Dermis blood vessel endothelial cell (primary cell): ENCODE results near the gene HOXA9. TPM values are rescaled to one million over a fixed set of nuclear protein-coding genes. Genes with fewer than 3 reads are reported as not detected.

Source experiments
- DNase-seq: peaks from one replicate; pipeline ENCODE4 v3.0.0; 2010
- total RNA-seq: library from RNA; depleted of rRNA; stranded (reverse); fragments of >200 nt; gene quantifications from 2 replicates; pipeline ENCODE4 v1.2.3, GENCODE V29; 2014

The HOXA9 gene
- total RNA-seq, 1 donor from 2014 or later, result 9.0 TPM

DNA sequence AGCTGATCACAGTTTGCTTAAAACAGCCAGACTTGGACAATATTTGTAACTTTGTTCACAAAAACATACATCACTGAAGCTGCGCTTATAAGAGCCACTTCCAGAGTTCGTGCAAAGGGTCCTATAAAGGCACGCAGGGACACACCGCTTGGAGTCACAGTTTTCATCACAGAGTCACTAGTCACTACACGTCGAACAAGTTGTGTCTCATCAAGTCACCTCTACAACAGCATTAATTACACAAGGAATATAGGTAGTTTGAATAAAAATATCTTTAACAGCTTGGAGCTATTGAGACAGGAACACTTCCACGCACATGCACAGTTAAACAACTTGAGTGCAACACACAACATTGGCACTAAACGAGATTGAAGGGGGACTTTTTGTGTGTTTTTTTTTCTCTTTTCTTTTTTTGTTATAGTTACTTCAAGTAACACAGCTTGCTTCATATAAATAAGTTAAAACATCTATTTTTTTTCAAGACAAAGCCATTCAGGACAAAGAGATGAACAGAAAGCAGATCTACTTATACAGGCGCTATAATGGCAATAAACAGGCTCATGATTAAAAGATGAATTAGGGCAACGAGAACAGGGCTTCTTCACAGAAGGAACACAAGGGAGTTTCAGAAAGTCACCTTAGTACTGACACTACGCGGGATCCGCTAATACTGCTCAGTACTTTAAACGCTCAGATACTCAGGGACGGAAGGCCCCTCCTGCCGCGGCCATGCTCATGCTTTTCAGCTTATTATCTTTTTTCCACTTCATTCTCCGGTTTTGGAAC is 24.0 kb downstream of the HOXA9 start:
- DNase-seq, result no peak

DNA sequence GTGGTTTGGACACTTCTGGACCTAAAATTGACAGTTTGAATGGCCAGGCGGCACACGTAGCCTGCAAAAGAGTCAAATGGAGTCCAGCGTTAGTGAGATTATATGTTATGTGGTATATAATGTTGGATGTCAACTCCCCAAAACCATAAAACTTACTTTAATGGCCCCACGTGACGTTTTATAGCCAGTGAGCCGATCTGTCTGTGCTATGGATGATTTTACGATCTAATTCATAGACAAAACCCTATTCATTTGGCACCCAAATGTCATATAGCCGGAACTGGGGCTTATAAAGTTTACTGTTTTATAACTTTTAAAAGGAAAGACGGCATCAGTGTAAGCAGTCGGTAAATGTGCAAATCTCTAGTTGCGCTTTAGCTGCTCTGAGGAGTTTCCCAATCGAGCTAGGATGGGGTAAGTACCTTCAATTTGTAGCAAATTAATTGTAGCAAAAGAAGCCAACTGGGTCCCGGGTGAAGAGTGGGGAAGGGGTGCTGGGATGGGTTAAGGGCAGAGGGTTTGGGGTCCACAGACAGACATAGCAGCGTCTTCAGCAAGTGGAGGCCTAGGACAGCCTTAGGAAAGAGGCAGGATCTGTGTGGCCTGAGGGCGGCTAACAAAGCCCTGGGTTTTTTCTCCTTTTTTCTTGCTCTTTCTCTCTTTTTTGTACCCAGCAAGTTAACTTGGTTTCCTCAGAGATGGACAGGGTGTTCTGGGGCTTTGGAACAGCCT is 25.0 kb downstream of the HOXA9 start:
- no peak for DNase-seq

DNA sequence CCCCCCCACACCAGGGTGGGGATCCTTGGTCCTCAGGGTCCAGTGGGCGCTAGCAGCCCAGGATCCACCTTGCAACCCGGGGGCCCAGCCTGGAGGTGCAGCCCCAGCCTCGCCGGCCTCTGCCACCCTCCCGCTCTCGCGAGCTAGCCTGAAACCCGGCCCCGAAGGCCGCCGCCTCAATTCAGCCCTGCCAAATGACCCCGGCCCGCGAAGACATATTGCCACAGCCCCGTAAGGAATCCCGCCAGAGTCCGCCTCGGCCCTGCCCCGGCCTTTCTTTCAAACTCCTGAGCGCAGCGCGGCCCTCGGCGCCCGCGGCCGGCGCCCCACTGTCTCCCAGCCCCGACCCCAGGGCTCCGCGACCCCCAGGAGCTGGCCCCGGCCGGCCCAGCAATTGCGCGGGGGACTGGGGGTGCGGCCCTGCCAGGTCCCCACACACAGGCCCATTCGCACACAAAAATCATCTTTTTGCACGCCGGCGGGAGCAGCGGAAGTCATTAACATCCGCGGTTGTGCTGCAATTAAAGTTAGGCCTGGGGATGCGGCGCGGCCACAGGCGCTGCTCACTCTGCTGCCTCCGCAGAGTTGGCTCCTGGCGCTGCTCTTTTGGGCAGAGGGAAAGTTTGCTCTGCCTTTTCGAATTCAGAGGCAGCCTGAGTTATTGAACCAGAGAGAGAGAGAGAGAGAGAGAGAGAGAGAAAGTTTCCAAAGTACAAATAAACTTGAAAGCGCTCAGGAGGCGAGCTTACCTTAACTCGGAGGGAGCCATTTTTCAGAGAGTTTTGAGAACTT is 25.8 kb downstream of the HOXA9 start:
- no peak for DNase-seq

DNA sequence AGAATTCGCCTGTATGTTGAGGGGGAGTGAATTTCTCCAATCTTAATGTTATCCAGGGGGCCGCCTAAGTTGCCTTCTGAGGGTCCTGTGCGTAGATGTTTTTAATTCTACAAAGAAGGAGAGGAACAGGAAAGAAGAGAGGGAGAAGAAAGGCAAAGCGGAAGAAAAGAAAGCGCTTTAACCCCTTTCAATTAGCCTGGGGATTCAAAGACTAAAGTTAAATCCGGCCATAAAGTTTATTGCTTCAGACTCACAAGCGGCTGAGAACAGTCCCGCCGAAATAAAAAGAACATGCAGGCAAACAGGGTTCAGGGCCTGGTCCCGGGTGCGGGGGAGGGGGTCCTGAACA is 26.4 kb downstream of the HOXA9 start:
- no peak for DNase-seq

DNA sequence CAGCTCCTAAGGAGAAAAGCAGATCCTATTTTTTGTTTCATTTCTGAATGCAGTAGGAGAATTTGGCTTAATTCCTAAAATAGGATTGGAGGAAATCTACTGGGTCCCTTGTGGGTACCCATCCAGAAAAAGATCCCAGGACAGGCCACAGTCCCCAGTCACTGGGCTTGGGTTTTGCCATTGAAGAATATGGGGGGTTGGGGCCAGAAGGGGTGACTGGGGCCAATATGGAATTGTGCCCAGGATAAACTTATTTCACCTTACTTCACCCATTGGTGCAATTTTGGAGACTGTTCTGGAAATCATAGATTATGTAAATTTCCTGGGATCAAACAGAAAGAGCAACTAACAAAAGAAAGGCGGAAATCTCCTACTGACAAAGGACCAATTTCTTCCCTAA is 26.9 kb downstream of the HOXA9 start:
- DNase-seq, result no peak

DNA sequence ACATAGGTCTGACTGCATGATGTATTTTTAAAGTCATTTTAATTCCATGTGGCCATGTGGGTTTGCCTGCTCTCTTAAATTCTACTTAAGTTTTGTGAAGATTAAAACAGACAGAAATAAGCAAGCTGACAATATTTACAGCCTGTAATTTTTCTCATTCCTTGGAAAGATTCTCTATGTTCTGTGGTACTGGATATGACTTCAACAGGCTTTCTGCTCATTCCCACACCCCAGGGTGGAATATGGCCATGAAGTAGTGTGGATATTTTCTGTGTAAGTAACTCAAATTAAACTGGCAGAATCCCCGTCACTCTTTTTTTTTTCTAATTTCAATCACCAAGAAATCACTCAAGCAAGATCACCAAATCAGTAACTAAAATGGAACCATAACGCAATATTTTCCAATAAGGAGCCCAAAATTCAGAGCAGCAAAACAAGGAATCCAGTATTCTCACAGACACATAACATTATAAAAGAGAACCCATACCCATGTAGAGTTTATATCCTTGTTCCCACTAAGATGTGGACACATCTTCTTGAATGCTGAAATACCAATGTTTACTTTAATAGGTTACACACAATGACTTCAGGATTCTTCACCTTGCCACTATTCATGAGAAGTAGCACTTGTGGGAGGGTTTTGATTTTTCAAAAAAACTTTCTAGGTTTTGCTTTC is 27.6 kb downstream of the HOXA9 start:
- no peak for DNase-seq

DNA sequence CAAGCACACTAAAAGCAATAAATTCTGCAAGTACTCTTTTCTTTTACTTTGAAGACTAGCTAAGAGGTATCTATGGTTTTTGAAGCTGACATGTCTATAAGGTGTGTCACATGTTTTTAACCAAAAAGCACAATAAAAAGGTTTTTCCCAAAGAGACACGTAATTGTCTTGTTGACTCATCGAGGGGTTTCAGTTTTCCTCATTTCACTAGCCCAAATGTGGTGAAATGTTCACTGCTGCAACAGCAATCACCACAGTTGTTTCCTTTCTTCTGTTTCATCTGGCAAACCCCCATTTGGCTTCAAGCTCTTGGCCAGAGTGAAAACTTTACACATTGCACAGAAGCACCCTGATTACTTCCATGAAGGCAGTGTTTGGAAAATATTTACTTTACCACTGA is 30.9 kb downstream of the HOXA9 start:
- DNase-seq, result peak; percentile 59

DNA sequence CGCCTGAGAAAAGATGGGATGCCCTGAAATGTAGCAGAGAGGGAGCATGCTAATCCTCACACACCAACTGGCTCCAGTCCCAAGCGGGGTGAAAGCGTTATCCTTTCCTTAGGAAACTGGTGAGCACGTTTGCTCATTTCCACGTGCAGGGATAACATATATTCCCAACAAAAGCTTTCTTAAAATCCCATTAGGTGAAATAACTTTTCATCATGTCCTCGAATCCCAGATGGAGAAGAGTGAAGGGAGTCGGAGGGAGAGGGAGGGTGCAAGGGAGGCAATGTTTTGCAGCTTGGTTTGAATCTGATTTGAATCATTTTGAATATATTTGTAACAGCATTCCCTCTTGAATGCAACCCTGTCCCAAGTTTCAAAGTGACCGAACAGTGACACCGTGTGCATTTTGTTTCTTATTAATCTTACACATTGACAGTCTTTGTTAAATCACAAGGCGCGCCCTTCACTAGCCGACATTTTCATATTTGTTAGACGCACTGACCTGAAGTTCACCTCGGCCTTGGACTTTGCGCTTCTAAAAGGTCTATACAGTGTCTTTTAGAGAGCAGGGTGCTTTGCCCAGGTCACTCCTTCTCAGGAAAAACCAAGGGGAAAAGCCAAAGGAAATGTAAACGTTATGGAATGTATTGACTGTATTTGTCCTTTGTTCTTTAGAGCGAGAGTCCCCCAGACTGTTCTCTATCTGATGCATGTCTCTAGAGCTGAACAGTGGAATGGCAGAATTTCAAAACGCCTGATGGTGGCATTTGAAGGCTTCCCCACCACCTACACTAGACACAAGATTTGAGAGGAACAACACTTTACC is 31.7 kb downstream of the HOXA9 start:
- DNase-seq, result peak; percentile 37

DNA sequence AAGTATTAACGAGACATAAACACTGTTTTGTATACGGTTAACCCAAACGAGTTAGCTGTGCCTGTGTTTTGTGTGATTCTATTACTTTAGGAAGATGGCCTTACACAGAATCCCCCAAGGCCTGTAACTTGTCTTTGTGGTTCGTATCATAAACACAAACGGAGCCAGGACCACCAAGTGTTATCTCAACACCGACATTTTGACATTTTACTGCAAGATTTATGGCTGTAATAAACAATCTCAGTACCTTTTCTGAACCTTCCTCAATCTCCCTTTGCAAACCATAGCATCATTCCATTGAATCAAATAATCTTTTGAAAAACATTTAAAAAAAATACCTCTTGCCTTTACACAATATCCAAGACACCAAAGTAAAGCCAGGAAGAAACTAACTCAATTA is 32.4 kb downstream of the HOXA9 start:
- DNase-seq, result no peak

DNA sequence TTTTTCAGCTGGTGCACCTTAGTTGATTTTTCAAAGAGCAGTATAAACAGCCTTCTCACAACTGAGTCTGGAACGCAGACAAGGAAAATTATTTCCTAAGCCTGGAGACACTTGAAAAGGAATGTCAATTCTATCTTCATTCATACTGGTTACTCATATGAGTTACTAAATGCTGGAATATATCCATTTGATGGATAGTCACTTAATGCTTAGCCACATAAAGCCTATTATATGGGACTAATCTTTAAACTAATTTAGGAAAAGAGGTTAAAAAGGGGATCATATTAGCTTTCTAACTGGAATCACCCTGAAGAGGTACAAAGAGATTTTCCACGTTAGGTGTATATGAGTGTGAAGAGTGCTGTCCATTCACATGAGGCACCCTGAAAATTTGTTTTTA is 33.1 kb downstream of the HOXA9 start:
- DNase-seq, result no peak

DNA sequence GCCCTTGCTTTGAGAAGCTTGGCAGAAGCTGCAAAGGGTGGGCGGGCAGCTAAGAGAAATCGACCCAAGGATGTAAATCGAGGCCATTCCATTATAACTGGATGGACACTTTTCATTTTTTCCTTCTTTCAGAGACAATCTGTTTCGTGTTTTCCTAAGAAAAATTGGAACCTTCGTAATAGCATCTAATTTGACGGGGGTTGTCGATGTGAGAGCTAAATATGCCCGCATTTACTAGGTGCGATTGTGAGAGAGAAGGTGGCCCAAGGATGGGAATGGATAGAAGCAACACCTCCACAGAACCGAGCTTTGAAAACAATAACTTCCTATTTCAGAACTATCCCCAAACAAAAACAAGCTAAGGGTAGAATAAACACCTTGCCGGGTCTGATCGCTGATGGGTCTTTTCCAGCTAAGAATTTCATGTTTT is 33.9 kb downstream of the HOXA9 start:
- no peak for DNase-seq

DNA sequence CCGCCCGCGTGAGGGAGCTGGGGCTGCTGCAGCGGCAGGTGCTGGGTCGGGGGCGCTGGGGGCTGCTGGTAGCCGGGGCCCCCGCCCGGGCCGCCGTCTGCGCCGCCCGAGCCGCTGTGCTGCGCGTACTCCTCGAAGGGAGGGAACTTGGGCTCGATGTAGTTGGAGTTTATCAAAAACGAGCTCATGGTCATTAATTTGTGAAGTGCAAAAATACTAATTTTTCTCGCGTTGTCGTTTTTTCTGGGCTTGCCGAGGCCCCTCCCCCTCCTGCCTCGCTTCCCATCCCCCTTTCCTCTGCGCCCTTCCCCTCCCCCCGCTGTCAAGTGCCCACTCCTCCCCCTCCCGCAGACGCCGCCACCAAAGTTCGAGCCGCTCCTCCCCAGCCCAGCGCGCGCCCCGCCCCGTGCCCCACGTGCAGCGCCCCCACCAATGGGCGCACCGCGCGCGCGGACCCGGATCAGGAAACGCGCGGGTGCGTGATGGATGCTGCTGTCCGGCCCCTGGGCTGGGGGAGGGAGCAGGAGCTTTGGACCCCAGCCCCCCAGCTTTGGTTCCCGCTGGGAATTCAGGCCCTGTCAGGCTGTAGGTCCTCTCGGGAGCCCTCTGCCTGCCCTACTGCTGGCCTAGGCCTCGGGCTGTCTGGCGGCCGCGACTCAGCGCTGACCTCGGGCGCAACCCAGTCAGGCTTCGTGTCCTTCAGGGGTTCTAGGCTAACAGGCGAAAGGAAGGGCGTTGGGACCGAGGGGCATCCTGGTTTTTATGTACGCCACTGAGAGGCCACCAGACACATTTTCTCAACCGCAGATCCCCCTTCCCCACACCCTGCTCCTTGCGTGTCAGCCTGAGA is 34.6 kb downstream of the HOXA9 start, which contains the start of gene HOXA4:
Gene HOXA4 (minus strand): TSS at position 218 of the 850 bp plus-strand sequence. CDS start 24 bp downstream, at position 194.
- peak; percentile 96 for DNase-seq

DNA sequence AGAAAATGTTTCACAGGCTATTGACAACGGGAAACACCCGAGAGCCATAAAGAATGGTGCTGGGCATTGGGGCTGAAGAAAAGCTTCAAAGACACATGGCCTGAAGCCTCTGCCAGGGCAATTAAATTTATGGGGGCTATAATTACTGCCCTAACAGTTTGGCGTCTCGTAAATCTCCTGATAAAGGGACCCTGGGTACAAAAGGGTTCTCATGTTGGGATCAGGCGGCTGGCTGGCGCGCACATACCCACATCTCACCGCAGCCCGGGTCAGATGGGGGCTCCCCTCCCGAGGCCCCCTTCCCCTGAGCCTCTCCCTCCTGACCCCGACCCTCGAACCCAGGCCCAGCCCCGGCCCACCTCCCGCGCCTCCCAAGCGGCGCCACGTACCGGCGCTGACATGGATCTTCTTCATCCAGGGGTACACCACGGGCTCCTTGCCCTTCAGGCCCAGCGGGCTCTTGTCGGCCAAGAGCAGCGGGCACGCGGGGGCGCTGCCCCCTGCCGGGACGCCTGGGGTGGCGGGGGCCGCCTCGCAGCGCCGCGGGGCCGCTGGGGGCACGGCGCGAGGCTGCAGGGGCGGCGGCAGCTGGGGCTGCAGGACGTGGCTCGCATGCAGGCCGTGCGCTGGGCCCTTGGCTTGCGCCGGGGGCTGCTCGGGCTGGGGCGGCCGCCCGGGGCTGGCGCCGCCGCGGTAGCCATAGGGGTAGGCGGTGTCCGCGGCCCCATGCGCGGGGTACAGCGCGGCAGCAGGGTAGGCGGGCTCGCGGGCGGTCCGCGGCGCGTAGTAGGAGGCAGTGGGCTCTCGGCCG is 35.4 kb downstream of the HOXA9 start:
- peak; percentile 80 for DNase-seq

DNA sequence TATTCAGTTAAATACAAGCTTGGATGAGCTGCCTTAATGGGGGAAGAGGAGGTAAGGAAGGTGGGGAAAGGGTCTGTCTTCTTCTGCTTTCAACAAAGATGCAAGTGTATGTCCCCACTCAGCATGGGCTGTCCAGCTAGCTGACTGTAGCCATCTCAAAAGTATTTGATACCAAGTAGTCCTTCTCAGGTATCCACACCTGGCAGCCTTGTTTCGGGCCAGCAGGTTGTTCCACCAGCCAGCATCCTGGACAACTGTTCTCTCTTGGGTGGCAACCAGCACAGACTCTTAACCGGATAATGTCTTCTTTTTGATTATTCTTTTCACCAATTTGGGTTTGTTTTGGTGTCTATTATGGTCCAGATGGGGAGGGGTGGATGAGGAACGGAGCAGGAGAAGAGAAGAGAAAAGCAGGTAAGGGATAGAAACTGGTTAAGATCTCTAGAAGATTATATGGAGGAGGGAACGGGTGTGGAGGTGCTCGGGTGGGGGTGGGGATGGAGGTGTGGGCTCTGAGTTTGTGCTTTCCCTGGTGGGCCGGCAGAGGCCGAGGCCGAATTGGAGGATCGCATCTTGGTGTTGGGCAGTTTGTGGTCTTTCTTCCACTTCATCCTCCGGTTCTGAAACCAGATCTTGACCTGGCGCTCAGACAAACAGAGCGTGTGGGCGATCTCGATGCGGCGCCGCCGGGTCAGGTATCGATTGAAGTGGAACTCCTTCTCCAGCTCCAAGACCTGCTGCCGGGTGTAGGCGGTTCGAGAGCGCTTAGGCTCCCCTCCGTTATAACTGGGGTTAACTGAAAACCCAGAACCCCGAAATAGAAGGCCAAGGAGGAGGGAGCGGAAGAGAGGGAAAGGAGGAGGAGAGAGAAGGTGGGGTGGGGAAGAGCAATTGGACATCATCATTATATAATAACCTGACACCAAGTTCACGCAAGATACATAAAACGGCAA is 36.3 kb downstream of the HOXA9 start:
- no peak for DNase-seq

DNA sequence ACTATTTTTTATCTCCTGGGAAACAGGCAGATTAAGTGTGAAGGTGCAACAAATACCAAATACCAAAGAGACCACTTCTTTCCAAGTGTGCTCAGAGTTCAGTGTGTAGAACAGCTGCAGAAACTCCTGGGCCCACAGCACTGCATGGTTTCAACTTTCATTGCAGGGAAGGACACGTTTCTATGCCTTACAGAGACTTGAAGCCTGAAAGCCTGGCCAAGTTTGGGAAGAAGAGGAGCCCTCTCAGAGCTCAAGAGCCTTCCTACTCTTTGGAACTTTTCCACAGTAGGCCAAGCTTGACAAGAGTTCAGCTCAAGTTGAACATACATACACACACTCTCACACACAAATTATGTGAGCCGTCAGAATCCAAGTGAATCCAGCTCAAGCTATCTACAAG is 37.3 kb downstream of the HOXA9 start:
- DNase-seq, result no peak

DNA sequence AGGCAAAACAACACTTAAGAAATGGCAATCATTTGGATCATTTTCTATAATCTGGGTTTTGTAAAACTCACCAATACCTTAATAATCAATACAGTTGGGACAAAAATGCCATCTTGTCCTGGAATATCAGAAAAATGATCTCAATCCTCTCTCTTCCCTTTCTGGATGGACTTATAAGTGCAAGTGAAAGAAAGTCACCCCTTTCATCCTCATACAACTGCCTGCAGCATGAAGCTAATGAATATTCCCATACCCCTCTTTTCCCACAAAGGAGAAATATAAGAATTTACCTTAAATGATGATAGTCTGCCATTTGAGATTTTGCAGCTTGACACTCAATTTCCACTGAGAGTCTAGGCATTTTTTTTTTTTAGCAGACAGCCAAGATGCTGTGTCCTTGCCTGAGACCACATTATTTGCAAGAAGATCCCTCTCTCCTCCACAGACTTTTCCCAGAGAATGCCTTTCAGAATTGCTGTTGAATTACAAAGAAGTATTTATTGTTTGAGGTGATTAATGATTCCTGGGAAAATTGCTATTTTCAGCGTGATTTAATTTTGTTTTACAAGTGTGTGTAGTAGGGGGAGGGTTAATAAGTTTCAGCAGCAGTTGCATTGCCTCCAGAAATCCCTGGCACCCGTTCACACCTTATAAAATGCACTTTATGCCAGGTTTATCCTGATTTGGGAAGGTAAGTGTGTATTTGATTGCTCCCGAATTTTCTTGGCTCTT is 38.6 kb downstream of the HOXA9 start:
- DNase-seq, result no peak

DNA sequence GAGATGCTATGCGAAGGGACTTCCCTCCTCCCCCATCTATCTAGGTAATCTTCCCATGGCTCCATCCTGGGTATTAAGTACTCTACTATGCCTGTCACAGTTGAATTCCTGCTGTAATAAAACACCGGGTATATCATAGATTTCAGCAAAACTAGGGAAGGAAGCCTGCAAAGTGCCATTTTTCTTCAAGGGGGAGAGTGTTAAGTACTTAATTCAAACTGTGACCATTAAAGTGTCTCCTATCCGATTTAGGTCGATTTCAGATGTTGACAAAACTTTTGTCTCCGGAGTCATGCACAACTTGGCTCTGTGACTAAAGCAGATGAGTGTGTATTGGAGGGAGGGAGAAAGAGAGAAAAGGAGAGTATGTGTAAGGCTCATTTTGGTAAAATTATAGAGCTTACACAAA is 39.3 kb downstream of the HOXA9 start:
- no peak for DNase-seq
